HK-2 (cell line): ENCODE measurements around the gene SHH.
"Not testable (repeated sequence)": the region's sequence is repeated elsewhere in the genome, so short reads cannot be mapped to it uniquely, and the experiment has no call there.

Source experiments
- DNase-seq: peaks from one replicate; pipeline ENCODE4 v3.0.0-alpha.2; 2018; ENCODE audit not compliant: unreplicated experiment

The SHH gene

DNA sequence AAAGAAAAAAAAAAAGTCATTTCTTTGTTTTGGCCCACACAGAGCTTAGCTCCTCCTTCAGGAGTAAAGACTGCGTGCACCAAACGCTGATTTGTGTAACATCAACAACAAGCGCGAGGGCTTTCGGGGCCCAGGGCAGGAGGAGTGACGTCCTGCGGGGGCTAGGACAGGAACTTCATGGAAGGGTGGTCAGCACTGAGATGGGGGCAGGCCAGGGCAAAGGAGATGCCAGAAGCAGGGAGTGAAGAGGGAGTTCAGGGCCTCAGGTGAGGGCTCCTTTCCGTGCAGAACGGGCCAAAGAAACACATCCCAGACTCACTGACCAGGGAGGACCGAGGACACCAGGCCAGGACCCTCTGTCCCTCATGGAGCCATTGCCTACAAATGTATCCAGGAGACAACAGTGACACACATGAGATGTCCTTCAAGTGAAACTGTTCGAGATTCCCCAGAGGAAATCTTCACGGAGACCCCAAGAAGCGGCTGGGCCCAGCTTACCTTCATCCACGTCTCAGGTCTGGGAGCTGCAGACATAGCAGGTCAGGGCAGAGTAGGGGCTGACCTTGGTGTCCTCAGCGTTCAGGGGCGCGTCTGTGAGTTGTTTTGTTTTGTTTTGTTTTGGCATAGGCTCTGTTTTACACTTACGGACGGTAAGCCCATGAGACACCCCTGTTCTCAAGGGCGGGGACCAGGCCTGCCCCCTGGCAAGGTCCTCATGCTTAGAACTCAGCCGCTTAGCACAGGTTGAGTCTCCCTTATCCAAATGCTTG is 30.4 kb upstream of the SHH start:
- no peak for DNase-seq

DNA sequence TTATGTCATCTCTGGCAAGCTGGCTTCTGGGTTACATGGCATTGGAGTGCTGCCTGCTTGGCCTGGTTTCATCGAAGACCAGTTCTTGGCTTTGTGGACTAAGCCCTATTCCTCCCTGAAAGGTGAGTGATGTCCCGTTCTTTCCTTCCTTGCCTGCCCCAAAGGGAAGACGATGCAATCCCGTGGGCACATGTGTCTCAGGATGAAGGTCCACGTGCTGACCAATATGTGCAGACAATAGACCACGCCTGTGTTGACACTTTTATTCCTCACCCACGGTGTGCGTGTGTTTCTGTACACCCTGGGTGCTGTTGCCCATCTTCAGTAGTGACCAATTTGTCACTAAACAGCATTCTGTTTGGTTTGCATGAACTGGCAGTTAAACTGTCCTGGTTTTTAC is 28.6 kb upstream of the SHH start:
- DNase-seq, result no peak

DNA sequence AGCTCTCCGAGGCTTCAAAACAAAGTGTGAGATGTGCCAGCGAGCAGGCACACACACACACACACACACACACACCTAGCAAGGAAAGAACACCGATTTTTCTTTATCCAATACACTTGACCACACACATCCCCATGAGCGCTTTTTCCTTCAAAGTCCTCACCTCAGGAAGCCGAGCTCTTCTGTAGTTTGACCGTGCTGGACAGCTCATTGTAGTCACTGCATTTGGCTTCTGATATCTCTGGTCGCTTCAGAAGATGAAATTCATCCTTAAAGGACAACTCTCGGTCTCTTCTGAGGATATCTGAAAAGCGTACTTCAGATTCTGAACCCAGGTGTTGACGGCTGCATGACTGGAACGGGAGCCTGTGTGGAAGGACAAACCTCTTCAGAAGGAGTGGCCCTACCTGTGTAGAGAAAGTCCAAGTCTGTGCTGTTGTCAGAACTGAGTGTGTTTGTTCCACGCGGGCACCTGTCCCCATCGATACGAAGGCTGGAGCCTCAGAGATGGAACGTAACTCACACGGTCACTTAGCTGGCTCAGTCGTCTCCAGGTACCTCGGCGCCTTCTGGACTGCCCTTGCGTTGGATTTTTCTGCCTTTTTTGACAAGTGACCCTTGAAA is 28.1 kb upstream of the SHH start:
- DNase-seq, result no peak

DNA sequence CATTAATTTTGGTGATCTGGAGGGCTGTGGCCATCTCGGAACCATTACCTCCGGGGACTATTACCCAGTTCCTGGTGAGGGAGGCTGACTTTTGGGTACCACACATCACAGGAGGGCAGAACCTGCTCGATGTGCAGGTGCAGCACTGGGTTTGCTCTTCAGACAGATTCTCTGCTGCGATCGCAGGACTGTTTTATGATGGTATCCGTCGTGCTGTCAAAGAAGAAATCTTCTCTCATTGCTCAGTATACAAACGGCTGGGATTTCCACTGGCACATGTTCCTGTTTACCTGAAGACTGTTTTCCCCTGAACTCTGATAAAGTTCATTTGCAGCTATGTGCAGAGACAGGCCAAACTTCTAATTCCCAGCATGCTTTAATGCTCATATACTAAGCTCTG is 27.2 kb upstream of the SHH start:
- no peak for DNase-seq

DNA sequence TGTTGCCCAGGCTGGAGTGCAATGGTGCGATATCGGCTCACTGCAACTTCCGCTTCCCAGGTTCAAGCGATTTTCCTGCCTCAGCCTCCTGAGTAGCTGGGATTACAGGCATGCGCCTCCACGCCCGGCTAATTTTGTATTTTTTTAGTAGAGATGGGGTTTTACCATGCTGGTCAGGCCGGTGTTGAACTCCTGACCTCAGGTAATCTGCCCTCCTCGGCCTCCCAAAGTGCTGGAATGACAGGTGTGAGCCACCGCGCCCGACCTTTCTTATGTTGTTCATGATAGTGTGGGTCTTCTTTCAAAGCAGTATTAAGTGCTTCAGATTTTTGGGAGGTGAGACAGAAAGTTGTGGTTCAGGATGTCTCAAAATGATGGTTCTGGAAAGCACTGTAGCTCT is 26.0 kb upstream of the SHH start:
- DNase-seq, result not testable (repeated sequence)

DNA sequence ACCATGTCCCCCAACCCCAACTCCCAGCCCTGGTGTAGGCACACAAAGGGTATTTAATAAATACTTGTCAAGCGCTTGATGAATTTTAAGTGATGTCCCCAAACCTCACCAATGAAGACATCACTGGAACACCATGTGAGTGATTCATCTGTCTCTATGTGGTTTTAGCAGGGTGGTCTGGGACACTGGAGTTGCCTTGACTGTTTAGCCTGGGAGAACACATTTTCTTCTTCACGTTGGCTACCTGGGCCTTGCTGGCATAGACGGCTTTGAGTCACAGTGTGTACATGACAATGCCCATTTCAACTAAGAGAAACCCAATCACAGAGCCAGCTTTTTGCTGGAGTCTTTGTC is 24.8 kb upstream of the SHH start:
- DNase-seq, result no peak

DNA sequence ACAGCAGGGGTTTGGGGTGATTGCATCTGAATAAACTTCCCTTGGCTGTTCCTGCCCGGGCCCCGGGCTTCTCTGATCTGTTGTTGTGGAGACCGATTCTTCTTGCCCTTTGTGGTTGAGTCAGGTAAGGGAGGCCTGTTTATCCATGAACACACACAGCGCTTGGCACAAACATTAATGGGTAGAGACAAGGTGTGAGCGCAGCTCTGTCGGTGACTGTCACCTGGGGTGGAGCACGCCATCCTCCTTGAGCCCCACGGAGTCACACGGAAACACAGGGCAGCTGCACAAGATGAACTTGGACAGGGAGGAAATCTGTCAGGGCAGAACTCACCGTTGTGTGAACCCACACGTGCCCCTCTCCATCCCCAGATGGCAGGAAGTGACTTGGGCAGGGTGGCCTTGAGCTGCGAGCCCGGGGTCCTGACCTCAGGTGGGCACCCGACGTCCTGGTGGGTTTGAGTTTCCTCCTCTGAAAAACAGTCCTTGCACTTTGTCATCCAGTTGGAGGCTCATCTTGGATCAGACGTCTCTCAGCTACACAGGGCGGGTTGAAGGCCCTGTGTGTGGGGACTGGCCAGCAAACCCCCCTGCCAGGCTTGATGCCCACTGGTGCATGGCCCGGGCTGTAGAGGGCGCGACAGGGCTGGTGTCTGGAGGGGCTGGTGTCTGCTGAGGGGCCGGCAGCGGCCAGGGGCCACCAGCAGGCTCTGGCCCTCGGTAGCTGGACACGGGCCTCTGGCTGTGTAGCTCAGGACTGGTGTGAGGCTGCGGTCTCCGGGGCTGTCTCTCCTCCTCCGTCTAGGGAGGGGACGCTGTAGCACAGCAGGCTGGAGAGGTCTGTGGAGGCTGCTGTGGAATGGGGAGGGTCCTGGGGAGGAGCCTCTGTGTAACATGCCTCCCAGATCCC is 24.2 kb upstream of the SHH start:
- no peak for DNase-seq

DNA sequence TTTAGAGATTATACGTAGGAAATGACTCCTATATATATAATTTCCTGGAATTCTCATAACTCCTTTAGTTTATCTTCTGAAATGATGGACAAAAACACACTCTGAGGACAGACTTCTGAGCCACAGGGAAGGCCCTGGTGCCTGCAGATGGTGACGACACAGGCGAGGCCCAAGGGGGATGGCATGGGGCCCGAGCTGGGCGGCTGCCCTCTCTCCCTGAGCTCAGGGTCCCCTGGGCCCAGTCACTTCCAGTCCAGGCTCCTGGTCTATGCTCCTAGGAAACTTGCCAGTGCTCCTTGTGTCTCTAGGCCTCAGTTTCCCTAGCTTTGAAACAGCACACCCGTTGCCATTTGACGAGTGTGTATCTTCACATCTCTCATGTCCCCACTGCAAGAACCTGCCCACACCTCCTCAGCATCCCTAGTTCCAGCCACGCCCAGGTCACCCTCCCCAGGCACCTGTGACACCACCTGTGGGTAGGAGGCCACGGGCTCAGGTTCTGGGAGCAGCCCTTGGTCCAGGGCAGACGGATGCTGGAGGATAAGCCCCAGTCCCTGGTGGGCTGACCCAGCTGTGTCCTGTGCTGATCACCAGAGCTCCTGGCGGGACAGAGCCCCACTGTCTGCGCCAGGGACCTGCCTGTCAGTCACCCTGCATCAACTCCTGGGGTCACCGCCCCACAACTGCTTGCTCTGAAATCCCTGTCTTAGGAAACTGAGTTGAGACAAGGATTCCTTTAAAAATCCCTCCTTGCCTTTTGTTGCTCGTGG is 23.4 kb upstream of the SHH start:
- no peak for DNase-seq

DNA sequence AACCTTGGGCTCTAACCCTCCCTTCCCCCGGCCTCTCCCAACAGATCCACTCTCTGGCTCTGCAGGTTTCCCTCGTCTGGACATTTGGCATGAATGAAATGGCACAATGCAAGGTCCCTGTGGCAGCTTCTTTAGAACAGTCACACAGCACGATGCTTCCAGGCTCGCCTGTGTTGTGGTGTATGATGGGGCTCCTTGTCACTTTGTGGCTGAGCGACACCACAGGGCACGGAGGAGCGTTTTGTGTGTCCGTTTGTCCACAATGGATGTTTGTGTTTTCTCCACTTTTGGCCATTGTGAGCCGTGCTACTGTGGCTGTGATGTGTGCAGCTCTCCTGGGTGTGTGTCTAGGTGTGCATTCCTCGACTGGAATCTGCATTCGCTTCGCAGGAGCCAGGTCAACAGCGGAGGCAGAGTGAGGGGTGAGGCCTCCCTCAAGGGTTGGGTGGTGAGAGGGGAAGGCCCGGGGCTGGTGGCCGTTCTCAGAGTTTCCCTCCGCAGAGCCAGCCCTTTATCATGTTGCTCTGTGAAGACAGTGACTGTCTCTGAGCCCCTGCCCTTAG is 22.3 kb upstream of the SHH start:
- no peak for DNase-seq

DNA sequence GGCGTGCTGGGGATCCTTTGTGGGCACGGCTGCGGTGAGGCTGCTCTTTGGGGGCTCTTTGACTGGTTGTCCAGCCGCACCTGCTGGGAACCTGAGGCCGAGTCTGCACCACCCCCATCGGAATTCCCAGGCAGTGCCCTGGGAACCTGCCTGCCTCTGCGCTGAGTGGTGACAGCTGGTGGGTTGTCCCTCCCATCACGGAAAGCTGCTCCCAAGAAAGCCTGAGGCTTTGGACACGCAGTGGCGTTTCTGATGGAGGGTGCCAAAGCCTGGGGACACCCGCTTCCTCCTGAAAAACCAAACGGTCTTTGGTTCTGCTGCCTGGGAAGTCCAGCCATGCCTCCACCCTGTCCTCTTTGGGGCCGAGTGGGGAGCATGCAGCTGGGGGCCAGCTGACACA is 21.4 kb upstream of the SHH start:
- no peak for DNase-seq

DNA sequence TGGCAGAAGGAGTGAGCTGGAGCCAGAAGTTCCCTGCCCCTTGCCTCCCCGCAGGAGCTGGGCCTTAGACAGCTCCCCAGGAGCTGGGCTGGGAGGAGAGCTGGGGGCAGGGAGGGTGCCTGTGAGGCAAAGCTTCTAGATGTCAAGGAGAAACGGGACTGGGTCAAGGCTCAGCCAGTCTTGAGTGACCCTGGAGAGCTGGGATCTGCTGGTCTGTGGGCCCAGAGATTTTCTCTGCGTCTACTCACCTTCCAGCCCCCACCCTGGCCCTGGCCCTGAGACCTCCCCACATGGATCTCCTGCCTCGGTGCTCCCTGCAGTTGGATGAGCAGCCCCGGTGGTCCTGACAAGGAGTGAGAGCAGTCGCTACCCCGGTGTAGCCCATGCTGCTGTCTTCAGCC is 20.3 kb upstream of the SHH start:
- no peak for DNase-seq

DNA sequence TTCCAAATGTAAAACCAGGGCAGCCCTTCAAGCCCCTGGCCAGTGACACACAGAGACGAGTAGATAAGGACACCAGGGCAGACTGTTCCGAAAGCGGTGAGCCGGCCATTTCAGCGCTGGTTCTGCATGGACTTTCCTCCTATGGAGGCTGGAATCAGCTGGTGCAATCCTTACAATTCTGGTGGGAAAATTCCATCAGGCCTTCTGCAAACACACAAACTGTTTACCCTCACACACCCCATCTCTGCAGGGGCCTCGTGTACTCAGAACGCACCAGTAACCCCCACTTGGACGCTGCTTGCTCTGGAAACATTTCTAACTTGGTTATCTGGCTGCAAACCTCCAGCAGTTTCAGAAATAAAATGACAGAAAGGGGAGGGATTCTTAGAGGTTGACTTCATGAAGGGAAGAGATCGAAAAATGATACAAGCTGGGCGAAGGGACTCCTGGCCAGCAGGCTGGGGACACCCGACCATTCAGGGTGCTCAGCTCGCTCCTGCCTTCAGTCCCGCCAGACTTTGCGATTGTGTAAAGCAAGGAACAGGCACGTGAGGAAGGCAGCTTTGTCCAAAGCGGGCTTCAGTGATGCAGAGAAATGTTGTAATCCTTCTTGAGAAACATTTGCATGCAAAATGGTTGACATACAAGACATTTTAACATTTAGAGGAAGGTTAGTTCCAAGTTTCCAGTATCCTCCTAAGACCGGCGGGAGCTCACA is 19.7 kb upstream of the SHH start:
- DNase-seq, result no peak

DNA sequence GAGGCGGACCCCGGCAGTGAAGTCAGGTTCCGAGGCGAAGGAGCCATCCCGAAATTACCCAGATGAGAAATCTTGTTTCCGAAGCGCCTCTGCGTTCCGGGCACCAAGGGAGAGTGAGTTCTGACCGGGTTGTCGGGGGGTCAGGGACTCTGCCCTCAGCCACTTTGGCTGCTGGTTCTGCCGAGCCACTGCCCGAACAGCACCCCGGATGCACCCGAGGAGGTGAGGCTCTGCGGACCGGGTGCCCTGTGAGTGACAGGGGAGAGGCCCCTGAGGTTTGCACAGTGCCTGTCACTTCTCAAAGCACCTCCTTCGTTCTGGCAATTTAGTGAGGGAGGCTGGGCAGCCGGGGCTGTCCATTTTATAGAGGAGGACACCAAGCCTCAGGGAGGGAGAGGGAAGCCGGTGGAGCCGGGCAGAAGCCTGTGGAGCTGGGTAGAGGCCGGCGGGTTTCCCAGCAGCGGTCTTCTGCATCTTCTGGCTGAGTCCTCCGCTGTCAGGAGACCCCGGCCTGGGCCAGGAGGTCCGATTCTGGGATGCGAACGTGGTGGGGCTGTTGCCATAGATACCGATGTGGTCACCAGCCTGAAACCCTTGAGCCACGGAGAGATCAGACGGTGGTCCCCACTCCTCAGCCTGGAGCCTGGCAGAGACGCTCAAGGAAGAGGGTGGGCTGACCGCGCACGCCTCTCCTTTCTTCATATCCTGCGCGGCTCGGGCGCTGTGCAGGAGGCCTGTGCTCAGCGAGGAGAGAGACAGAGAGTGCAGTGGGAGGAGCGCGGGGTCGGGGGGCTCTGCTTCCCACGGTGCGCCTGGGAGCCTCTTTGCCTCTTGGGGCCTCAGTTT is 18.9 kb upstream of the SHH start:
- no peak for DNase-seq

DNA sequence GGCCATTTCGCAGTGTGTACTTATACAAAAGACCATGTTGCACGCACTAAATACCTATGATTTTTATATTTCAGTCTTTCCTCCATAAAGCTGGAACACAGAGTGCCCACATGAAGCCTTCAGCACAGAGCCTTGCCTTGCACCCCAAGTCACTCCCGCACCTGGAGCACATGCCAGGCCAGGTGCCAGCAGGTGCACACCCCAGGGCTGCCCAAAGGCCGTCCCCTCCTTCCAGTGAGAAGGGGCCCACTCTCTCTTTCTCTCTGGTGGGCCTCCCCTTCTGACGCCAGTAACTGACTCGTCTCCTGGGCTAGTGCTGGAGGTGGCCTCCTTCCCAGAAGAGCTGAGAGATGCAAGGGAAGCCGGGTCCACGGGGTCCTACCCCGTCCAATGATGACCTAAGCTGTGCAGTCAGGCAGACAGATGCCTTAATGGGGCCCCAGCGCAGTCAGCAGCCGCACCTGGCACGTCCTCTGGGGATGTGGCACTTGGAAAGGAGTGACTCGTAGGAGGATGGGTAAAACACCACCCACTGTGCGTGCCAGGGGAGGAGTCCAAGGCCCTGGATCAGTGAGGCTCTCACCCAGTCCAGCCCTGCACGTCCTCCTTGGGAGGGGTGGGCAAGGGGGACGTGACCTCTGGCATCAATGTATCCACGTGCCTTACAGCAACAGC is 17.7 kb upstream of the SHH start:
- DNase-seq, result no peak

DNA sequence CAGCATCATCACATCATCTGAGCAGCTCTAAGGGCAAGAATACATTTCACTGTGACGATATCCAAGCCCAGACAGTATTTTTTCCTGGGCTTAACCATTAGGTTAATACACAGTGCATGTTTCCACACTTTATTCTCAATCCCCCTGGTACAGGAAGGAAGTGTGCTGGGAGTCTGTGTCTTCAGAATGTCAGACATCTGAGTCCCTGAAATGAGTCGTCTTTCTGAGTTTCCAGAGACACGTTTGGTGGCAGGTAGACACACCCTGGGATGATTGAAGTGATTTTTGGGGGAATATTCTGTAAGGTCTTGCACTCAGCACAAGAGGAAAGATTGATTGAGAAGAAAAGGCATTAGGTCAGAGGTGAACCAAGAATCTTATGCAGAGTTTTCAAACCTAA is 13.1 kb upstream of the SHH start:
- no peak for DNase-seq

DNA sequence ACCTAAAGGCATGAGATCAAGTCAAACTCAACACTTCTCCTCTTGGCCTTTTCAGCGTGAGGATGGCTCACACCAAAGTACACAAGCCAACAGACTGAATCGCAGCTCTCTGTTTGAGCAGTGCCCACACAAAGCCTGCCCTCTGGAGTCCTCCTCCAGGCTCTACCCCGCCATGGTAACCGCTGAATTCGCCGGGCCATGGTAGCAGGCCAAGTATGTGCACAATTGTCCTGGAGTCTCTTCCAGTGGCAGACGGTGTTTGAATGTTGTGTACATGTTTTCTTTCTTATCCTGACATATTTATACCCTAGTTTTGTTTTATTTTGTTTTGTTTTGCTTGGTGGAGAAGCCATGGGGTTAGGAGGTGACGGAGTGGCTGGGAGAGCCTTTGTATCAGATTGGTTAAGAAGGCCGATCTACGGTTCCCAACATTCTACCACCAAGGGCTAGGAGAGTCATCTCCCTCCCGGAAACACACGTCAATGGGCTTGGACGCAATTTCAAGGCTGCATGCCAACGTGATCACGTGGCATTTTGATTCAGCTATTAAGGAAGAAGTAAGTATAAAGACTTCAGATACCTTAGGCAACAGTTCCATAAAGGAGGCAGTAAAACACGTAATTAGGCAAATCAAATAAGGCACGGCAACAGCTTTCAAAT is 12.1 kb upstream of the SHH start:
- no peak for DNase-seq

DNA sequence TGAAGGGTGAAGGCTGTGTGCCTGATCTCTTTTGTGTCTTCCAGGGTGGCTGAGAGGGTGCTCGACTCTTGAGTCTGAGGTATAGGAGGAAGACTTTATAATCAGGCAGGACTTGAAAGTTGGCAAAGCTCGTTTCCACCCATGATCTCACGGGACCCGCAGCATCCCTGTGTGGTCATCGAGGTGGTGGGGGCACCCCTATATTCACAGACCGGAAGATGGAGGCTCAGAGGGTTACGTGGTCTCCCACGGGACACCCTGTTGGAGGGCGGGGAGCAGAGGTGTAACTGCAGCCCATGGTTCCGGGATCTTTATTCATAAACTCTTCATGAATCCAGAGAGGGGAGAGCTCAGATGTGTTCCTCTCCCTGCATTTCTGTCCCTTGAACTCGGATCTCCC is 9.6 kb upstream of the SHH start:
- DNase-seq, result no peak

DNA sequence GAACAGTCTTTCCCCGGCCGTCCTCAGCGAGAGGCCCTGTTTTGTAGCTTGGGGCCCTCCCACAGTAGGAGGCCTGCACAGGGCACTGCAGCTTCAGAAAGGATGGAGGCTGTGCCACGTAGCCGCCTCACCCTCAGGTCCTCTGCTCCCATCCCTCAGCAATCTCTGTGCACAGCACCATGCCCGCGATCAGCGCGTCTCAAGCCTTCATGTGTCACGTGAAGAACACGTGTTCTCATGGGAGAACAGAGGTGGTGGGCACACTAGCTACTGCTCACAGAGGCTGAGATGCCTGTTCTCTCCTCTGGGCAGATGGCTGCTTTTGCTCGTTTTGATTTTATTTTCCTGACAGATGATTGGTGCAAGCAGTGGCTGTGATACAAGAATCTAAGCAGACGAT is 8.5 kb upstream of the SHH start:
- DNase-seq, result no peak

DNA sequence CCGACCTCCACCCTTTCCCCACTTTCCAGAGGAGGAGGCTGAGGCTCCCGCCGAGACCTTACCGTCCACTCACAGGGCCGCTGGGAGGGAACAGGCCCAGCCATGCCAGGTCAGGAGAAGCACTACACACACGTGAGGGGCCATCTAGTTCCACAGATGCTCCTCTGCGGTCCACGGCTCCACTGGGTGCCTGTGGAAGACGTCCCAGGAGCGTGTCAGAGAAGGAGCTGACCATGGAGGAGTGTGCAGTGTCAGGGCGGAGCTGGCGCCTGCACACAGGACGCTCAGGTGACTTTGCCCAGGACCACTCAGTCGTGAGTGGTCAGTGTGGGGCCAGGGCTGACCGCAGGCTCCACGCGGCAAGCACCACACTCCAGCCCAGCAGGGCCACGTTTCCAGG is 8.0 kb upstream of the SHH start:
- no peak for DNase-seq
